B cell (primary cell): ENCODE measurements around the gene CYP17A1.

Source experiments
- CTCF ChIP-seq: fragments of 200-600 bp; IDR thresholded peaks from one replicate; pipeline ENCODE4 v1.8.0; 2022; ENCODE audit warnings: antibody characterized with exemption, mild to moderate bottlenecking
- EZH2 ChIP-seq: IDR thresholded peaks from 2 replicates; pipeline ENCODE4 v1.6.1; 2012; ENCODE audit warnings: borderline replicate concordance, low read depth, mild to moderate bottlenecking, moderate library complexity, low read length; ENCODE audit not compliant: insufficient read depth, poor library complexity, severe bottlenecking

- TF ChIP-seq CTCF (no peak), EZH2 (no peak)
Measured at GRCh38 chr10:102813734-102814452, 23.3 kb downstream of the CYP17A1 start.
